IMR-90 (cell line): ENCODE results near the gene TMEM60. TPM values are rescaled to one million over a fixed set of nuclear protein-coding genes. Genes with fewer than 3 reads are reported as not detected.

ENCODE experiments used
- ATAC-seq: fragments of 200-7000 bp; cut with Tn5 transposase; 2 replicates; pipeline ENCODE4 v1.9.1; 2020; ENCODE audit warnings: low read depth, mild to moderate bottlenecking, moderate library complexity
- BruUV-seq: library from RNA; stranded (reverse); fragments of 400-500 nt; replicated peaks from 2 replicates; lab custom pipeline; 2021; lab: Mats Ljungman, UMichigan
- CTCF ChIA-PET: fragments of 300-600 bp; formaldehyde crosslinking; extraction: SDS; loops from one replicate; lab custom pipeline; 2021; ENCODE audit warnings: antibody characterized with exemption; lab: Yijun Ruan, JAX
- POLR2A ChIA-PET: fragments of 300-600 bp; sonication (Branson Sonifier 250); formaldehyde crosslinking; loops from one replicate; lab custom pipeline; 2022; ENCODE audit warnings: antibody characterized with exemption; ENCODE audit not compliant: unreplicated experiment; lab: Charles Lee
- DNase-seq: peaks from one replicate; pipeline ENCODE4 v3.0.0; 2013
- H2AFZ ChIP-seq: replicated peaks from 2 replicates; pipeline ENCODE3; 2013; ENCODE audit warnings: low read length, mild to moderate bottlenecking; ENCODE audit not compliant: poor library complexity
- H2AK5ac ChIP-seq: 2 replicates; pipeline ENCODE4 v1.6.1; 2013; ENCODE audit warnings: low read depth, low read length, inconsistent platforms
- H2AK9ac ChIP-seq: replicated peaks from 2 replicates; pipeline ENCODE3; 2013; ENCODE audit warnings: mild to moderate bottlenecking, low read depth, low read length, moderate library complexity; ENCODE audit not compliant: poor library complexity
- H2BK120ac ChIP-seq: 2 replicates; pipeline ENCODE4 v1.6.1; 2013; ENCODE audit warnings: low read depth, low read length, inconsistent platforms
- H2BK15ac ChIP-seq: 3 replicates; pipeline ENCODE4 v1.6.1; 2013; ENCODE audit warnings: low read depth, low read length, inconsistent platforms
- H2BK20ac ChIP-seq: 2 replicates; pipeline ENCODE4 v1.6.1; 2013; ENCODE audit warnings: low read depth, mild to moderate bottlenecking, inconsistent platforms, low read length, moderate library complexity
- H2BK5ac ChIP-seq: 2 replicates; pipeline ENCODE4 v1.6.1; 2013; ENCODE audit warnings: mild to moderate bottlenecking, low read depth, low read length, inconsistent platforms; ENCODE audit not compliant: poor library complexity, severe bottlenecking
- H3K14ac ChIP-seq: replicated peaks from 2 replicates; pipeline ENCODE4 v1.6.1; 2013; ENCODE audit warnings: low read depth, low read length, inconsistent platforms
- H3K18ac ChIP-seq: 2 replicates; pipeline ENCODE4 v1.6.1; 2013; ENCODE audit warnings: low read depth, low read length, control low read depth
- H3K23ac ChIP-seq: 2 replicates; pipeline ENCODE4 v1.6.1; 2013; ENCODE audit warnings: low read depth, low read length, inconsistent platforms
- H3K27ac ChIP-seq: 2 replicates; pipeline ENCODE4 v1.5.1; 2013; ENCODE audit warnings: mild to moderate bottlenecking, control low read depth, low read length; ENCODE audit not compliant: insufficient read depth
- H3K27me3 ChIP-seq: 2 replicates; pipeline ENCODE4 v1.6.1; 2013; ENCODE audit warnings: low read length; ENCODE audit not compliant: control insufficient read depth, insufficient read depth
- H3K36me3 ChIP-seq: 2 replicates; pipeline ENCODE4 v1.6.1; 2013; ENCODE audit warnings: low read length, mixed read lengths; ENCODE audit not compliant: control insufficient read depth, insufficient read depth
- H3K4ac ChIP-seq: 2 replicates; pipeline ENCODE4 v1.6.1; 2013; ENCODE audit warnings: low read depth, low read length, inconsistent platforms
- H3K4me1 ChIP-seq: 2 replicates; pipeline ENCODE4 v1.6.1; 2013; ENCODE audit warnings: low read length, mixed read lengths; ENCODE audit not compliant: control insufficient read depth, insufficient read depth
- H3K4me2 ChIP-seq: 2 replicates; pipeline ENCODE4 v1.6.1; 2013; ENCODE audit warnings: low read depth, mild to moderate bottlenecking, control low read depth, low read length, moderate library complexity
- H3K4me3 ChIP-seq: 2 replicates; pipeline ENCODE4 v1.5.1; 2013; ENCODE audit warnings: low read depth, mild to moderate bottlenecking, control low read depth, low read length, moderate library complexity; ENCODE audit not compliant: insufficient read depth
- H3K56ac ChIP-seq: 2 replicates; pipeline ENCODE4 v1.6.1; 2013; ENCODE audit warnings: low read length, inconsistent platforms; ENCODE audit not compliant: insufficient read depth; ENCODE audit errors: extremely low read depth
- H3K79me1 ChIP-seq, 2 experiments: 2 replicates each; pipeline ENCODE4 v1.6.1; 2013; ENCODE audit warnings: low read length in 2 of 2, inconsistent platforms in 1 of 2, low read depth in 1 of 2
- H3K9ac ChIP-seq: 2 replicates; pipeline ENCODE4 v1.6.1; 2013; ENCODE audit warnings: low read depth, low read length, control low read depth
- H3K9me1 ChIP-seq: 2 replicates; pipeline ENCODE4 v1.6.1; 2013; ENCODE audit warnings: low read length, inconsistent platforms; ENCODE audit not compliant: insufficient read depth
- H3K9me3 ChIP-seq: 2 replicates; pipeline ENCODE4 v1.6.1; 2013; ENCODE audit warnings: low read length; ENCODE audit not compliant: control insufficient read depth, insufficient read depth
- H4K20me1 ChIP-seq: 2 replicates; pipeline ENCODE4 v1.6.1; 2013; ENCODE audit warnings: low read length, inconsistent platforms; ENCODE audit not compliant: insufficient read depth
- H4K5ac ChIP-seq: 2 replicates; pipeline ENCODE4 v1.6.1; 2013; ENCODE audit warnings: mild to moderate bottlenecking, low read depth, low read length, control low read depth
- H4K8ac ChIP-seq, 2 experiments: 2 replicates each; pipeline ENCODE4 v1.6.1; 2013; ENCODE audit warnings: low read depth in 2 of 2, low read length in 2 of 2, control low read depth in 1 of 2, inconsistent platforms in 1 of 2
- H4K91ac ChIP-seq: 2 replicates; pipeline ENCODE4 v1.6.1; 2013; ENCODE audit warnings: low read depth, low read length, inconsistent platforms; ENCODE audit not compliant: insufficient read depth
- BHLHE40 ChIP-seq: fragments of 150-350 bp; IDR thresholded peaks from 2 replicates; pipeline ENCODE4 v1.6.1; 2016; ENCODE audit warnings: mild to moderate bottlenecking, low read depth, low read length
- CEBPB ChIP-seq: IDR thresholded peaks from 2 replicates; pipeline ENCODE4 v1.6.1; 2012; ENCODE audit warnings: low read depth, low read length, improper control_type of control experiment
- CHD1 ChIP-seq: IDR thresholded peaks from 2 replicates; pipeline ENCODE4 v1.6.1; 2012; ENCODE audit warnings: low read depth, low read length, improper control_type of control experiment
- ELK1 ChIP-seq: fragments of 150-350 bp; IDR thresholded peaks from 2 replicates; pipeline ENCODE4 v1.6.1; 2016; ENCODE audit warnings: low read depth, mild to moderate bottlenecking, low read length, moderate library complexity, borderline replicate concordance
- FOS ChIP-seq: fragments of 150-350 bp; IDR thresholded peaks from 2 replicates; pipeline ENCODE4 v1.6.1; 2016; ENCODE audit warnings: low read depth, low read length
- MAFK ChIP-seq: IDR thresholded peaks from 2 replicates; pipeline ENCODE4 v1.6.1; 2012; ENCODE audit warnings: low read depth, low read length, improper control_type of control experiment
- MAZ ChIP-seq: IDR thresholded peaks from 2 replicates; pipeline ENCODE4 v1.6.1; 2012; ENCODE audit warnings: low read depth, mild to moderate bottlenecking, low read length, improper control_type of control experiment, moderate library complexity, borderline replicate concordance
- MXI1 ChIP-seq: IDR thresholded peaks from 2 replicates; pipeline ENCODE4 v1.6.1; 2012; ENCODE audit warnings: low read depth, mild to moderate bottlenecking, low read length, moderate library complexity, borderline replicate concordance
- NFE2L2 ChIP-seq: fragments of 150-350 bp; IDR thresholded peaks from 2 replicates; pipeline ENCODE4 v1.6.1; 2016; ENCODE audit warnings: low read depth, mild to moderate bottlenecking, low read length
- POLR2A ChIP-seq: IDR thresholded peaks from 2 replicates; pipeline ENCODE4 v1.6.1; 2012; ENCODE audit warnings: mild to moderate bottlenecking, low read depth, low read length
- RAD21 ChIP-seq: IDR thresholded peaks from 2 replicates; pipeline ENCODE4 v1.6.1; 2012; ENCODE audit warnings: low read length, improper control_type of control experiment
- RCOR1 ChIP-seq: IDR thresholded peaks from 2 replicates; pipeline ENCODE4 v1.6.1; 2012; ENCODE audit warnings: mild to moderate bottlenecking, low read length, improper control_type of control experiment; ENCODE audit not compliant: insufficient replicate concordance
- RFX5 ChIP-seq: IDR thresholded peaks from 2 replicates; pipeline ENCODE4 v1.8.0; 2012; ENCODE audit warnings: low read depth, mild to moderate bottlenecking, low read length, moderate library complexity
- SMC3 ChIP-seq: fragments of 150-350 bp; IDR thresholded peaks from 2 replicates; pipeline ENCODE4 v1.6.1; 2016; ENCODE audit warnings: low read depth, mild to moderate bottlenecking, antibody characterized with exemption, low read length, moderate library complexity
- USF2 ChIP-seq: fragments of 150-350 bp; IDR thresholded peaks from 2 replicates; pipeline ENCODE4 v1.6.1; 2017; ENCODE audit warnings: mild to moderate bottlenecking, antibody characterized with exemption, low read length, low read depth
- WGBS, 2 experiments: methylation state at CpG; one replicate each; pipeline versions ENCODE4 v1.1.5 to v1.1.7; 2013; ENCODE audit warnings: missing lambda C conversion rate in 2 of 2; ENCODE audit not compliant: insufficient read length in 1 of 2; ENCODE audit errors: extremely low coverage in 2 of 2; 5-methylcytosine and 5-hydroxymethylcytosine counted together
- dilution Hi-C: fragments of 300-500 bp; cut with HindIII; formaldehyde crosslinking; loops from one replicate; pipeline ENCODE4 v1.14.3; 2018; ENCODE audit warnings: low sequenced_read_pairs; ENCODE audit not compliant: unreplicated experiment
- in situ Hi-C: fragments of 300-500 bp; cut with MboI; formaldehyde crosslinking; loops from 3 replicates; pipeline ENCODE4 v1.14.3; 2019; ENCODE audit warnings: low sequenced_read_pairs, inconsistent platforms, mixed read lengths
- intact Hi-C: fragments of 100-400 bp; cut with micrococcal nuclease; formaldehyde crosslinking; loops from 2 replicates; pipeline ENCODE4 v1.10.0; 2022
- polyA plus RNA-seq, 3 experiments: library from polyadenylated mRNA; depleted of rRNA; stranded (reverse); fragments of >200 nt; gene quantifications; 2 replicates each; pipeline ENCODE4 v1.2.3, GENCODE V29; 2012; ENCODE audit warnings: low replicate concordance in 1 of 3
- total RNA-seq: library from RNA; depleted of rRNA; stranded (reverse); fragments of >200 nt; gene quantifications from 2 replicates; pipeline ENCODE4 v1.2.3, GENCODE V29; 2012
- TF ChIP-seq, protein P1 (sequence below): conservative IDR thresholded peaks from 2 replicates; pipeline ENCODE4 v1.5.1; 2012; ENCODE audit warnings: mild to moderate bottlenecking, low read depth, low read length, improper control_type of control experiment

TMEM60 gene
- total and polyA plus RNA-seq, 2 of the 4 experiments (the other 2 are of a cell fraction) = 9.9 to 17.2 TPM

DNA sequence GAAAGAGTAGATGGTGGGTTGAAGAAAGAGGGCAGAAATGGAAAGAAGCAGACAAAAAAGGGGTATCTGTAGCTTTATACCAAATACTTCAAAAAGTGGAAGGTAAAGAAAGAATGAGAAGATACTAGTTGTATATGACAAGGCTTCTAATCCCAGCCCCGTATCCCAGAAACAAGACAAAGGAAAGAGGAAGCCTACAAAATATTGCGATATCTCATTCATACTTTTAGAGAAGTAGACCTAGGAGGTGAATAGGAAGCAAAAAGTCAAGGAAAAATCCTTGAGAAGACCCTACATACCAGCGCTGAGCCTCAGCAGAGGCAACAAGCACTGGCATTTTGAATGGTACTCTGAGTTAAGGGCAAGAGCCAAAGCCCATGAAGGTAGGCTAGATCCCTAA lies 26.9 kb upstream of the TMEM60 start:
- Histone ChIP-seq H3K4me2 (no peak overlapping the region), H3K9ac (no peak overlapping the region), H3K27ac (no peak overlapping the region), H3K18ac (no peak overlapping the region), H2AK5ac (no peak overlapping the region), H2BK120ac (no peak overlapping the region), H3K36me3 (peaks cover 4% of the 10 kb centered on the region), H4K8ac (no peak overlapping the region), H3K56ac (no peak overlapping the region), H4K5ac (no peak overlapping the region), H2BK5ac (no peak overlapping the region), H4K20me1 (no peaks in the 10 kb centered on the region), H3K23ac (no peak overlapping the region), H2BK20ac (no peak overlapping the region), H2AFZ (no peak overlapping the region), H2BK15ac (no peak overlapping the region), H4K91ac (no peak overlapping the region), H3K9me1 (no peaks in the 10 kb centered on the region), H3K27me3 (no peaks in the 10 kb centered on the region), H3K14ac (no peak overlapping the region), H3K9me3 (peaks cover 23% of the 10 kb centered on the region), H2AK9ac (no peak overlapping the region), H3K4me1 (no peaks in the 10 kb centered on the region), H3K4ac (no peak overlapping the region), H3K4me3 (no peak overlapping the region), H3K79me1 (peaks cover 26 to 50% of the 10 kb centered on the region in 2 experiments)
- ChIA-PET POLR2A (no interaction called here), CTCF (interaction anchor here (0.6 kb wide), 1 partner anchor 30 kb away, joined by 3 read pairs; no protein-coding TSS in a partner anchor)
- ATAC-seq = no peak
- dilution Hi-C loops = no loop called here
- in situ Hi-C loops = no loop called here
- no CpG with 5 or more reads among the region's 3 CpGs for WGBS, 2 experiments
- TF ChIP-seq RFX5 (no peak), ELK1 (no peak), SMC3 (no peak), MXI1 (no peak), MAFK (no peak), CEBPB (no peak), MAZ (no peak), POLR2A (no peak), USF2 (no peak), RCOR1 (no peak), RAD21 (no peak), FOS (no peak), CHD1 (no peak), NFE2L2 (no peak), BHLHE40 (no peak)
- TF ChIP-seq, protein P1, sequence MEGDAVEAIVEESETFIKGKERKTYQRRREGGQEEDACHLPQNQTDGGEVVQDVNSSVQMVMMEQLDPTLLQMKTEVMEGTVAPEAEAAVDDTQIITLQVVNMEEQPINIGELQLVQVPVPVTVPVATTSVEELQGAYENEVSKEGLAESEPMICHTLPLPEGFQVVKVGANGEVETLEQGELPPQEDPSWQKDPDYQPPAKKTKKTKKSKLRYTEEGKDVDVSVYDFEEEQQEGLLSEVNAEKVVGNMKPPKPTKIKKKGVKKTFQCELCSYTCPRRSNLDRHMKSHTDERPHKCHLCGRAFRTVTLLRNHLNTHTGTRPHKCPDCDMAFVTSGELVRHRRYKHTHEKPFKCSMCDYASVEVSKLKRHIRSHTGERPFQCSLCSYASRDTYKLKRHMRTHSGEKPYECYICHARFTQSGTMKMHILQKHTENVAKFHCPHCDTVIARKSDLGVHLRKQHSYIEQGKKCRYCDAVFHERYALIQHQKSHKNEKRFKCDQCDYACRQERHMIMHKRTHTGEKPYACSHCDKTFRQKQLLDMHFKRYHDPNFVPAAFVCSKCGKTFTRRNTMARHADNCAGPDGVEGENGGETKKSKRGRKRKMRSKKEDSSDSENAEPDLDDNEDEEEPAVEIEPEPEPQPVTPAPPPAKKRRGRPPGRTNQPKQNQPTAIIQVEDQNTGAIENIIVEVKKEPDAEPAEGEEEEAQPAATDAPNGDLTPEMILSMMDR = no peak
- no peak for DNase-seq
- no TSS peak for BruUV-seq
- intact Hi-C loops = no loop called here
